HG02759 (cell line): ENCODE results near the gene ADCY1.
A peak's percentile ranks its signal among the peaks of the same experiment; 100 is the strongest.
"Not testable (repeated sequence)": the region's sequence is repeated elsewhere in the genome, so short reads cannot be mapped to it uniquely, and the experiment has no call there.

Experiments
- ATAC-seq: cut with Tn5 transposase; IDR thresholded peaks from one replicate; pipeline ENCODE4 v1.9.1; 2021; ENCODE audit warnings: mild to moderate bottlenecking, moderate library complexity; ENCODE audit not compliant: unreplicated experiment

The ADCY1 gene

DNA sequence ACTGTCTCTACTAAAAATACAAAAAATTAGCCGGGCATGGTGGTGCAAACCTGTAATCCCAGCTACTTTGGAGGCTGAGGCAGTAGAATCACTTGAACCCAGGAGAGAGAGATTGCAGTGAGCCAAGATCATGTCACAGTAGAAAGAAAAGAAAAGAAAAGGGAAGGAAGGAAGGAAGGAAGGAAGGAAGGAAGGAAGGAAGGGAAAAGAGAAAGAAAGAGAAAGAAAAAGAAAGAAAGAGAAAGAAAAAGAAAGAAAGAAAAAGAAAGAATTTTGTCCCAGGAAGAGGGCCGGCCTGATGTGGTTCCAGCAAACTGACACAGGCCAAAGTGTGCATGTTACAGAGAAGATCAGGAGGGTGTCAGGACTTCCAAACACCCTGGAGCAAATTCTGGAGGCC, 151.1 kb downstream of the ADCY1 start:
- not testable (repeated sequence) for ATAC-seq

DNA sequence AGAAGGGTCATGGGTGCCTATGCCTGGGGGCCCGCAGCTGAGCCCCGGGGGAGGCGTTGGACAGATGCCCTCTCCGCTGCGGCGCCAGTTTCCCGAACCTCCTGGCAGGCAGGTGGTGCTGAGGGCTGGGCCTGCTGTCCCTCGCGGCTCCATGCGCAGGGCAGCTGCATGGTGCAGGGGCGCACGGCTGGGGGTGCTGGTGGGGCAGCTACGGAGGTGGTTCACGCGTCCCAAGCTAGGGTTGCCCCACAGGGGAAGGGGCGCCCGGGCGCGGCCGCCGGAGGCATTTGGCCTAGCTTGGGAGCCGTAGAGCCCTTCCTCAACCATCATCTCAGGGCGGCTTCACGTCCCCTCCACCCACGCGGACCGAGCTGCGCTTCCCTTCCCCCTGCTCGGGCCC, 152.7 kb downstream of the ADCY1 start:
- no peak for ATAC-seq

GRCh38 chr7:45731692-45732443, 157.7 kb downstream of the ADCY1 start:
- not testable (repeated sequence) for ATAC-seq

GRCh38 chr7:45738920-45739319, 164.8 kb downstream of the ADCY1 start:
- ATAC-seq, result not testable (repeated sequence)

DNA sequence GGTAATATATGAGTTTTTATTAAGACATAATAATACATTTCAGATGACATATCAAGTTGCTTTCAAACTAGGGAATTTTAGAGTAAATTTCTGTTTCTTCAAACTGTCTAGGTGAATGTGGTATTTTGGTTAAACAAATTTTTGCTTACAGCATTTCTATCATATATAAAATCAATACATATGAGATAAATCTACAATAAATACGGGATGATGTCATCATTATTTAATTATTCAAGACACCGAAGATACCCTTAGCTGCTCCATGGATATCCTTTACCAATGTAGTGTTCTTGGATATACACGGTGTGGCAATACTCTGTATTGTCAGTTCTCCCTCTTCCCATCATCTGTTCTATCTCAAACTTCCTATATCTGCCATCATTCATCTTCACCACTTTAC, 166.4 kb downstream of the ADCY1 start:
- not testable (repeated sequence) for ATAC-seq

- not testable (repeated sequence) for ATAC-seq
Measured at GRCh38 chr7:45748976-45749375, 174.8 kb downstream of the ADCY1 start.

- not testable (repeated sequence) for ATAC-seq
Measured at GRCh38 chr7:45751352-45751751, 177.2 kb downstream of the ADCY1 start.

- not testable (repeated sequence) for ATAC-seq
Measured at GRCh38 chr7:45756333-45756732, 182.2 kb downstream of the ADCY1 start.

DNA sequence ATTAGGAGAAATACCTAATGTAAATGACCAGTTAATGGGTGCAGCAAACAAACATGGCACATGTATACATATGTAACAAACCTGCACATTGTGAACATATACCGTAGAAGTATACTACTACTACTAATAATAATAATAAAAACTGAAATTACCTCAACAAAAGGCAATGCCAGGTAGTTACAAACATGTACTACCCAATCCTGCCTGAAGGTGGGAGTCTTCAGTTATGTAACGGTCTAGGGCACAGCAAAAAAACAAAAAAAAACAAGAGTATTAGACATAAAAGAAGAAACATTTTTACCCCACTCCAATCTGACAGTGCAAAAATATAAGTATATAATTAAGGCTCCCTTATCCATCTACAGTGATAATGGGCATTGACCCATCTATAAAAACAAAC, 182.6 kb downstream of the ADCY1 start:
- not testable (repeated sequence) for ATAC-seq

DNA sequence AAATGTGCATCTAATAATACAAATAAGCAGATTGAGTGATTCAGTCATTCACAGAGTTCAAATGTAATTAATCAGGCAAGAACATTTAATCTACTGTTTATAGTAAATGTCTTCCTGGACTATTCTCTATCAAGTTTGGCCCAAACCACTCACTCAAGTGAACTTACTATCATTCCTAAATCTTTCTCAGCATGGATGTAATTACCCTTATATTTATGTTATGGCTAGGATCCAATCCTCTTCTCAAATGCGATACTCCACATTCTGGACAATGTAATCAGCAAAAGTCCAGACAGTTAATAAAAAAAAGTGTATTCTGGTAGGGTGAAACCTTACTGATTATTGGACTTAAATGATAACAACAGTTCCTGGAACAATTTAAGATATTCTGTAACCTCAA, 185.3 kb downstream of the ADCY1 start:
- not testable (repeated sequence) for ATAC-seq

DNA sequence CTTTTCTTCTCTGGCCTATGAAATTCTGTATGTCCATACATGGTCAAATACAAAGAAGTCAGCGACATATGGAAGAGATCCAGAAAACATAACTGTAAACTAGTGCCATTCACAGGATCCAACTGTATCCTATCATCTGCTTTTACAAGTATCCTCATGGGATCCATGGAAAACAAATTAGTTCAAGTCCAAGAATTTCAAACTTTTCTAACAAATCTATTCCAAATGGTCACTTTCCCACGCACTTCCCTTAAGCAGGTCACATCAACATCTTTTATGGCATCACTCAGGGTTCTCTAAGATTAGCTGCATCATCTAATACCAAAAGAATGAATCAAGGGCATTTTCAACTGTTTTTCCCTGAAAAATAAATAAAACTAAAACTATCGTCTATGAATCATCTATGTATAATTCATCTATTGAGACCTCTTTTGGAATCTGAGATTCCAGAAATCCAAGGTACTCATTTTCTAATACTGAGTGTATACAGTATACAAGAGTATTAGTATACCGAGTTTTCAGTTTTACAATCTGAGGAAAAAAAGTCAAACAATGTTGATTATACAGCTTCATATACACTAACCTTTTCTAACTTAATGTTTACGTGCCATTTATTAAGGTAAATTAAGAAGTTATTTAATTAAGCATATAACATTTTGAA, 187.5 kb downstream of the ADCY1 start:
- ATAC-seq, result not testable (repeated sequence)

GRCh38 chr7:45762225-45762994, 188.2 kb downstream of the ADCY1 start:
- ATAC-seq, result not testable (repeated sequence)

DNA sequence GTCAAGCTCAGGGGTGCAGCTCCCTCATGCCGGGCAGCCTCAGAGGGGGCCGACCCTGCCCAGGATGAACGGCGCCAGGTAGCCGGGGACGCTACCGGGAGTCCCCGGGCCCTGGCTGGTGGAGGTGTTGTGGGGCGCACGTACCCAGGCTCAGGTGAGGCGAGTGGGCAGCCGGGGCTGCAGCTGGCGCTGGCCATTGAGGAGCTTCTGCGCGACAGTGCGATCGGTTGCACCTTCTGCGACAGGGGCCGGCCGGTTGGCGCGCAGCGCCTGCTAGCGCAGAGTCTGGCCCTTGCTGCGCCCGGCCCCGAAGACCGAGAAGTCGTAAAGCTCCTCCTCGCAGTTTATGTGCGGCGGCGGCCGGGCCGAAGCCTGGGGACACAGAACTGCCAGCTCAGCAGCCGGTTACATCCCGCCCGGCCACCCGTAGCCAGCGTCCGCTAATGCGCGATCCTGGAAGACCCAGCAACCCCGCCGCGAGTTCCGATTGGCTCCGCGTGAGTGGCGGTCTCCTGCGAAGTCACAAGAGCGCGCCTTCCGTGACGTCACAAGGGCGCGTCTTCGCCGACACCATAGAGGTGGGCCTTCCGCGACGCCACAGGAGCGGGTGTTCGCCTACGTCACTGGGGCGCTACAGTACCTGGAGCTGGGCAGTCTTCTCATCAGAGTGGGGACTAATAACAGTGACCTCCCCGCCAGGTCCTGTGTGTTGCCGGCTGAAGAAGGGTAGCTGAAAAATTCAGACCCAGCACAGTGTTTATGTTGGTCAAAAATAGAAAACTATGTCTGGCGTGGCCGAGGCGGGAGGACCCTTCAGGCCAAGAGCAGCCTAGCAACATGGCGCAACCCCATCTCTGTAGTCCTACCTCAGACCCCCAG, 194.6 kb downstream of the ADCY1 start:
- peak; percentile 100 for ATAC-seq

- not testable (repeated sequence) for ATAC-seq
Measured at GRCh38 chr7:45769626-45770025, 195.5 kb downstream of the ADCY1 start.
